ENCODE measurements around the gene TMEM98.
A peak's percentile ranks its signal among the peaks of the same experiment; 100 is the strongest.
"Not testable (repeated sequence)": the region's sequence is repeated elsewhere in the genome, so short reads cannot be mapped to it uniquely, and the experiment has no call there.

Gene TMEM98

GRCh38 chr17:32916134-32916533 is 11.8 kb upstream of the TMEM98 start:
- DNase-seq: no peak

DNA sequence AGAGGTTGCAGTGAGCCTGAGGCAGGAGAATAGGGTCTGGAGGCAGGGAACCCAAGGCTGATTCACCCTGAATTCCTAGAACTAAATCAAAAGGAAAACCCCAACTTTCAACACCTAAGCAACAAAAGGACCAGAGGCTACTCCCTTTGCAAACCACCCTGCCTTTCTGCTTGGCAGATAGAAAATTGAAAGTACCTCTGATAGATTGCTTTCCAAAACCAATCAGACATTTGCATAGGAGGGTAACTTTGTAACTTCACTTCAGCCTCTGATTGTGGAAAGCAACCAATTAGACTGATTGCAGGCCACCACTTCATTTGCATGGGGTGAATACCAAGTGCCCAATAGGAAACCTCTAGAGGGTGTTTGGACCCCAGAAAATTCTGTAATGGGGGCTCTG is 10.9 kb upstream of the TMEM98 start:
- no peak for DNase-seq

GRCh38 chr17:32917842-32918241 is 10.1 kb upstream of the TMEM98 start:
- DNase-seq: no peak

DNA sequence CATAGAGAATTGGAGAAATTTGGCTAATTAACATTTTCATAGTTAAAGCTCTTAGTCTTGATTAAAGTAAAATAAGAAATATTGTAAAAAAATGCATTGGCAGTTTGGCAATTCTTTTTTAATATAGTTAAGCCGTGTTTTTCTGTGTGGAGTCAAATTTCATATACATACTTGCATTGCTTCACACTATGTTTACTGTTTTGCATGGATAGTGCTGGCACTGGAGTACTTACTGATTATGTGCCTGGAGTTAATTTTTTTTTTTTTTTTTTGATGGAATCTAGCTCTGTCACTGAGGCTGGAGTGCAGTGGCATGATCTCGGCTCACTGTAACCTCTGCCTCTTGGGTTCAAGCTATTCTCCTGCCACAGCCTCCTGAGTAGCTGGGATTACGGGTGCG is 8.1 kb upstream of the TMEM98 start:
- DNase-seq: not testable (repeated sequence)

DNA sequence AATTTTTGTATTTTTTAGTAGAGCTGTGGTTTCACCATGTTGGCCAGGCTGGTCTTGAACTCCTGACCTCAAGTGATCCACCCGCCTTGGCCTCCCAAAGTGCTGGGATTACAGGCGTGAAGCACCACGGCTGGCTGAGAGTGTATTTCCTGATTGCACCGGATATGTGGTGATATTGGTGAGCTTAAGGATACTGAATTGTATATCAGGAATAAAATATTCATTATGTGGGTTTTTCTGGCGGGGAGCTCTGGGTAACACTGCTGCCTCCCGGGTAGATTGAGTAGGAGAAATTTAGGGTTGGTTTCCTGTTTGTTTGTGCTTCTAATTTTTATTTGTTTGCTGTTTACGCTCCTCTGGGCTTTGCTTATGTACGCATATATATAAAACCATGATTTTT is 7.7 kb upstream of the TMEM98 start:
- no peak for DNase-seq

DNA sequence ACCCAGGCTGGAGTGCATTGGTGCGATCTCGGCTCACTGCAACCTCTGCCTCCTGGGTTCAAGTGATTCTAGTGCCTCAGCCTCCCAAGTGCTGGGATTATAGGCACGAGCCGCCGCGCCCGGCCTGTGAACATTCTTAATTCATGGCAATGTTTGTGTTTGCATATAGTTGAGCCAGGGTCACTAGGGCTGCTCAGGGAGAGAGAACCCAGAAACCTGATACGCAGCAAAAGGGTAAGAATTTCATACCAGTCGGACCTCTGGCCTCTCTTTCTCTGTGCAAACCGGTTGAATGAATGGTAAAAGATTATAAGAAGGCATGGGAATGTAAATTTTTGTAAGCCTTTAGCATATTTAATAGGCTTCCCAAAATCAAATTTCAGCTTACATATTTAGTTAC is 6.9 kb upstream of the TMEM98 start:
- DNase-seq: no peak

GRCh38 chr17:32923905-32924304 is 4.0 kb upstream of the TMEM98 start:
- not testable (repeated sequence) for DNase-seq

DNA sequence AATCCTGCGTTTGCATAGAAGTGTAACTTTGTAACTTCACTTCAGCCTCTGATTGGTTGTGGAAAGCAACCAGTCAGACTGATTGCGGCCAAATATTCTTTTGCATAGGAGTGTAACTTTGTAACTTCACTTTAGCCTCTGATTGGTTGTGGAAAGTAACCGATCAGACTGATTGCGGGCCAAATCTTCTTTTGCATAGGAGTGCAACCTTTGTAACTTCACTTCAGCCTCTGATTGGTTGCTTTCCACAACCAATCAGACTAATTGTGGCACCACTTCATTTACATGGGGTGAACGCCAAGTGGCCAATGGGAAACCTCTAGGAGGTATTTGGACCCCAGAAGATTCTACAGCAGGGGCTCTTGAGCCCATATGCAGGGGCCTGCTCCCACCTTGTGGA is 1.8 kb upstream of the TMEM98 start:
- no peak for DNase-seq

GRCh38 chr17:32926789-32927188 is 1.2 kb upstream of the TMEM98 start:
- DNase-seq: not testable (repeated sequence)

DNA sequence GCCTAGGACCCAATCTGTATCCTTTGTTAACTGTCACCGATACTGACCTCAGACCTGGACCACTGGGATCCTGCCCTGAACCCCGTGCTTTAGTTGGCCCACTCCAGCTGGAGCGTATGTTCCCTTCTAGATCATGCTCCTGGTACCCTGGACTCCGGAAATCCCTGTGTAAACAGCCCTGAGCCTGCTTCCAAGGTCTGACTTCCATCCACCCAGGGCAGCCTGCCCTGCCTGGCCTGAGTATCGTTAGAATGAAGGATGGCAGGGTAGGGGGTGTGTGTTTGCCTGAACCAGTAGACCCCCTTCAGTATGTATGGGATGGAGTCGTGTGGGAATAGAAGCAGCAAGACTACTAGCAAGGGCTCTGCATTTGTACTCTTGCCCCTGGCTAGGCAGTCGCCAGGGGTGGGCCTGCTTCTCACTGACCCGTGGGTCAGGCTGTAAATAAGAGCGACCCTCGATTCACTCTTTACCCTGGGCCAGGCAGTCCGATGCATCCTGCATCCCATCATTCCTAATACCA is 691 bp upstream of the TMEM98 start:
- no peak for DNase-seq

GRCh38 chr17:32928586-32929535 is 908 bp downstream of the TMEM98 start:
- DNase-seq: no peak

GRCh38 chr17:32929588-32929987 is 1.6 kb downstream of the TMEM98 start:
- DNase-seq: no peak

GRCh38 chr17:32930512-32930911 is 2.6 kb downstream of the TMEM98 start:
- no peak for DNase-seq

DNA sequence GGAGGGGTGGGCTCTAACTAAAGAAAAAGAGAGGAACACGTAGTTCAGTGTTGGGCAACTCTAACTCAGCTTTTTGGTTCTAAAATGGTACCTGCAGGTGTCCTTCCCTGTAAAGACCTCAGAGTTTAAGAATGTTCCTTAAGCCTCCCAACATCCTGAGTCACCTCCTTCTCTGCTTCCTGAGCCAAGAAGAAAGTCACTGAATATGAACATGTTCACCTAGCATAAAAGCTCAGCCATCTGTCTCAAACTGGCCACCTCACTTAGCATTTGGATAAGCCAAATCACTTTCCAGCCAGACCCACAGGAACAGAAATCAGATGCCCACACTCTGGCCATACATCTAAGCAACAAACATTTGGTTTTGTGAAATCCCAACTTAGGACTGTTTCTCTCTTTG is 3.7 kb downstream of the TMEM98 start:
- no peak for DNase-seq

- DNase-seq: no peak
These were observed 5.9 kb downstream of the TMEM98 start for GRCh38 chr17:32933881-32934280.

GRCh38 chr17:32935726-32936125 is 7.8 kb downstream of the TMEM98 start:
- no peak for DNase-seq

GRCh38 chr17:32936186-32936893 is 8.4 kb downstream of the TMEM98 start:
- no peak for DNase-seq

- peak; percentile 62 to 69 for DNase-seq
These were observed 9.0 kb downstream of the TMEM98 start for GRCh38 chr17:32936894-32937500.

DNA sequence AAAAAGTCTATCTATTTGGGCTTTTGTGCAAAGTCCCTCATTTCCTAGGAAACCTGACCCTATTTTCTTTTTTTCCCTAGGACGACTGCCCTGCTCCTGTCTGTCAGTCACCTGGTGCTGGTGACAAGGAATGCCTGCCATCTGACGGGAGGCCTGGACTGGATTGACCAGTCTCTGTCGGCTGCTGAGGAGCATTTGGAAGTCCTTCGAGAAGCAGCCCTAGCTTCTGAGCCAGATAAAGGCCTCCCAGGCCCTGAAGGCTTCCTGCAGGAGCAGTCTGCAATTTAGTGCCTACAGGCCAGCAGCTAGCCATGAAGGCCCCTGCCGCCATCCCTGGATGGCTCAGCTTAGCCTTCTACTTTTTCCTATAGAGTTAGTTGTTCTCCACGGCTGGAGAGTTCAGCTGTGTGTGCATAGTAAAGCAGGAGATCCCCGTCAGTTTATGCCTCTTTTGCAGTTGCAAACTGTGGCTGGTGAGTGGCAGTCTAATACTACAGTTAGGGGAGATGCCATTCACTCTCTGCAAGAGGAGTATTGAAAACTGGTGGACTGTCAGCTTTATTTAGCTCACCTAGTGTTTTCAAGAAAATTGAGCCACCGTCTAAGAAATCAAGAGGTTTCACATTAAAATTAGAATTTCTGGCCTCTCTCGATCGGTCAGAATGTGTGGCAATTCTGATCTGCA is 12.9 kb downstream of the TMEM98 start:
- DNase-seq: no peak

DNA sequence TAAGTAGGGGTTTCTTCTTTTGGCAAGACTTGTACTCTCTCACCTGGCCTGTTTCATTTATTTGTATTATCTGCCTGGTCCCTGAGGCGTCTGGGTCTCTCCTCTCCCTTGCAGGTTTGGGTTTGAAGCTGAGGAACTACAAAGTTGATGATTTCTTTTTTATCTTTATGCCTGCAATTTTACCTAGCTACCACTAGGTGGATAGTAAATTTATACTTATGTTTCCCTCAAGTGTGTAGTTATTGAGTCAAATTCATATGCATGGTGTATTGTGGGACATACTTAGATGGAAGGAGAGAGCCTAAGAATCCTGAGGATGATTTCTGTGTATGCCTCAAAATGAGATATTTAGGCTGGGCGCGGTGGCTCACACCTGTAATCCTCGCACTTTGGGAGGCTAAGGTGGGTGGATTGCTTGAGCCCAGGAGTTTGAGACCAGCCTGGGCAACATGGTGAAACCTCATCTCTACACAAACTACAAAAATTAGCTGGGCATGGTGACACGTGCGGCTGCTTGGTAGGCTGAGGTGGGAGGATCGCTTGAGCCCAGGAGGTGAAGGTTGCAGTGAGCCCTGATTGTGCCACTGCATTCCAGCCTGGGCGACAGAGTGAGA is 13.6 kb downstream of the TMEM98 start:
- no peak for DNase-seq

- DNase-seq: no peak
These were observed 15.3 kb downstream of the TMEM98 start for GRCh38 chr17:32943206-32943605.

GRCh38 chr17:32943647-32944191 is 15.8 kb downstream of the TMEM98 start:
- no peak for DNase-seq

Data from stimulated activated CD4-positive, alpha-beta T cell treated with anti-CD3 and anti-CD28 coated beads, Interleukin-2, amount 100 ng/mL, for 48 hours (primary cell).